ENCODE results near the gene DRP2. TPM values are rescaled to one million over a fixed set of nuclear protein-coding genes. Genes with fewer than 3 reads are reported as not detected.
"Not testable (repeated sequence)": the region's sequence is repeated elsewhere in the genome, so short reads cannot be mapped to it uniquely, and the experiment has no call there.

DRP2 gene
- total RNA-seq, 1 donor from 2014 or later = 381 TPM

- ATAC-seq = no peak
- intact Hi-C loops (cut with DNase I) = no loop called here
- no peak for DNase-seq (ENCODE audit: low spot score)
These were observed 11.1 kb downstream of the DRP2 start for GRCh38 chrX:101230636-101231035.

- ATAC-seq (no peak), DNase-seq (ENCODE audit: low spot score) (no peak)
- intact Hi-C loops (cut with DNase I) = no loop called here
These were observed 11.5 kb downstream of the DRP2 start for GRCh38 chrX:101231080-101231479.

DNA sequence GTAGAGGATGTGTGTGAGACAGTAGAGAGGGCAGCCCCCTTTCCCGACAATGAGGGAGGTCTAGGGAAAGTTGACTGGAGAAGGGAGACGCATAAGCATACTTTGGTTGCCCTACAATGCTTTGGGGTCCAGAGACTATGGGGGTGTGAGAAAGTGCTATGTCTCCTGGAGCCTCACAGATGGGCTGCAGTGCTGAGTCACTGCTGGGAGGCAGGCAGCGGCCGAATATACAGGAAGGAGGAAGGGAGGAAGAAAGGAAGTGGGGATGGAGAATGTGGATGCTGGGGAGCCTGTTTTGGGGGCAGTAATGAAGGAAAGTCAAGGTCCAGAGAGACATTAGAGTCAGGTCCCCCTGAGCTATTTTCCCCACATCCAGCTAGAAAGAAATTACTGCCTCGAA lies 12.7 kb downstream of the DRP2 start:
- no peak for ATAC-seq
- DNase-seq (ENCODE audit: low spot score) = no peak
- intact Hi-C loops (cut with DNase I) = no loop called here

DNA sequence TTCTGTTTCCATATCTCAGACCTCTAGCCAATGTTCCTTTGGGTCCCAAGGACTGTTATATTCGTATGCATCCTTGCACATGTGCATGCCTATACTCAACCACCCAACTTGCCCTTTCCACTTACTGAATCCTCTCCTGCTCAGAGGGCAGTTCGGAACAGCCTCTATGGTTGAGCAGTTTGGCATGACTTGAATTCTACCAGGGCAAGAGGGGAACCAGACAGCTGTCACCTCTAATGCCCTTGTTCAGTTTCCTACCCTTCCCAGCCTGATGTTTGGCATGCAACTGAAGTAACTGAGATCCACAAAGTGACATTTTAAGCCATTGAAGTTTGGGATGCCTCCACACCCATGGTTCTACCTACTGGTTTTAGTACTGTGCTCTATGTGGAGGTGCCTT lies 17.5 kb downstream of the DRP2 start:
- no peak for ATAC-seq
- intact Hi-C loops (cut with DNase I) = no loop called here
- no peak for DNase-seq (ENCODE audit: low spot score)

DNA sequence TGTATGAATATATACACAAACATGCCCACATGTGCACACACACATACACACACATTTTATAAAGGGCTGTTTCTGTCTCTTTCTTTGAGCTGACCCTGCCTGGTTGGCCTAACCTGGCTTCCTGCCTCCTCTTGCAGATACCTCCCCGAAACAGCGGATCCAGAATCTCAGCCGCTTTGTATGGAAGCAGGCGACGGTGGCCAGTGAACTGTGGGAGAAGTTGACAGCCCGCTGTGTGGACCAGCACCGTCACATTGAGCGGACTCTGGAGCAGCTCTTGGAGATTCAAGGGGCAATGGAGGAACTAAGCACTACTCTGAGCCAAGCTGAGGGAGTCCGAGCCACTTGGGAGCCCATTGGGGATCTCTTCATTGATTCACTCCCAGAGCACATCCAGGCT lies 21.9 kb downstream of the DRP2 start:
- no peak for DNase-seq (ENCODE audit: low spot score)
- intact Hi-C loops (cut with DNase I) = no loop called here
- no peak for ATAC-seq

DNA sequence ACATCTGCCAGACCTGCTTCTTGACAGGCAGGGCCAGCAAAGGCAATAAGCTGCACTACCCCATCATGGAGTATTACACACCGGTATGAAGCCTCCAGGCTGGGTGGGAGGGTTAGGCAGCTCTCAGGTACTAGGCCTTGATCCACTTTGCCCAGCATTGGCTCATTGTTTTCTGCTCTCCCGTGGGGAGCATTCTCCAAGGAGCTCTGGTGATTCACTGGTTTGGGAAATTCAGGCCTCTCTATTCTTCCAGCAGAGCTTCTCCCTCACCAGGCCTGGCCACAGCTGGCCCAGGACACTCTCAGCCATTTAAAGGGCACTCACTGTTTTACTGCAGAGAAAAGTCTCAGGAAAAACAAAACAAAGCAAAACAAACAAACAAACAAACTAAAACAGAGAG lies 33.0 kb downstream of the DRP2 start:
- intact Hi-C loops (cut with DNase I) = no loop called here
- DNase-seq (ENCODE audit: low spot score) (no peak), ATAC-seq (no peak)

GRCh38 chrX:101257448-101258258 lies 38.1 kb downstream of the DRP2 start:
- DNase-seq (ENCODE audit: low spot score) (no peak), ATAC-seq (no peak)
- intact Hi-C loops (cut with DNase I) = no loop called here

DNA sequence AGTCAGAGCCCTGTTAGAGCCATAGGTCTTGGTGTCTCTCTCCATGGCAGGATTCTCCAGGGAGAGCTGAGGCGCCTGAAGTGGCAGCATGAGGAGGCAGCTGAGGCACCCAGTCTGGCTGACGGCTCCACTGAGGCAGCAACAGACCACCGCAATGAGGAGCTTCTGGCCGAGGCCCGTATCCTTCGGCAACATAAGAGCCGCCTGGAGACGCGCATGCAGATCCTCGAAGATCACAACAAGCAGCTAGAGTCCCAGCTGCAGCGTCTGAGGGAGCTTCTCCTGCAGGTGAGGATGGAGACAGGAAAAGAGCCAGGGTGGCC lies 38.6 kb downstream of the DRP2 start:
- ATAC-seq (no peak), DNase-seq (ENCODE audit: low spot score) (no peak)
- intact Hi-C loops (cut with DNase I) = no loop called here

GRCh38 chrX:101260435-101260834 lies 40.8 kb downstream of the DRP2 start:
- intact Hi-C loops (cut with DNase I) = no loop called here
- DNase-seq (ENCODE audit: low spot score) (no peak), ATAC-seq (no peak)

DNA sequence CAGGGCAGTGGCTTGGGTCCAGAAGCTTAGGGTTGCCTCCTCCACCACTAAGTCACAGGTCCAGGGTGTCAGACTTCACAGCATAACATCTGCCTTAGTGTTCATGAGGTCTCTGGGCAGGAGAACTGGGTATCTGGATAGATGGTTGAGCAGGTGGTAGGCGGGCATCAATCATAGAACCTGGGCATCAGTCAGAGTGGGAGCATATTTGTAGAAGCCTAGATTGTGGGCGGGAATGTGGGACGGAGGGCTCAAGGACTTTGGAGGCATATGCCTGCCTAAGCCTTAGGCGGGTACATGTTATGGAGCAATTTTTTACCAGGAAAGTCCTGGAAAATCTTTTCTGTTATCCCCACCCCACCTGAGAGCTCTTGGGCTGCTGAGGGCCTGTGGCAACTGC lies 43.0 kb downstream of the DRP2 start:
- DNase-seq (ENCODE audit: low spot score) (no peak), ATAC-seq (no peak)
- intact Hi-C loops (cut with DNase I) = no loop called here

DNA sequence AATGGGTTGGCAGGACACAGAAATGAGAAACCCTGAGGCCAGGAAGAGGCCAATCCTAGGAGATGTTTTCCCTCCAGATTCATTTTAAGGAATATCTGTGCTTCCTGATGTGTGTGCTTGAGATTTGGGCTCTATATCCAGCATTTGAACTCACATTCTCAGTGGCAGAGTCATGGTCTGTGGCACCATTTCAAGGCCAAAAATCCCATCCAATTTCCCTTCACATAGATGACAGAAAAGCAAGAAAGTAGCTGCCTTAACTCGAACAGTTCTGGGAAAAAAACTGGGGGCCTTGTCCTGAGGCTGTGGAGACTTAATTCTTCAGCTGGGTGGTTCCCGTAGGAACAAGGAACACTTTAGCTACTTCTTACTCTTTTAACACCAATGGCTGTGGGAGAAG lies 44.2 kb downstream of the DRP2 start:
- ATAC-seq (no peak), DNase-seq (ENCODE audit: low spot score) (no peak)
- intact Hi-C loops (cut with DNase I) = no loop called here

DNA sequence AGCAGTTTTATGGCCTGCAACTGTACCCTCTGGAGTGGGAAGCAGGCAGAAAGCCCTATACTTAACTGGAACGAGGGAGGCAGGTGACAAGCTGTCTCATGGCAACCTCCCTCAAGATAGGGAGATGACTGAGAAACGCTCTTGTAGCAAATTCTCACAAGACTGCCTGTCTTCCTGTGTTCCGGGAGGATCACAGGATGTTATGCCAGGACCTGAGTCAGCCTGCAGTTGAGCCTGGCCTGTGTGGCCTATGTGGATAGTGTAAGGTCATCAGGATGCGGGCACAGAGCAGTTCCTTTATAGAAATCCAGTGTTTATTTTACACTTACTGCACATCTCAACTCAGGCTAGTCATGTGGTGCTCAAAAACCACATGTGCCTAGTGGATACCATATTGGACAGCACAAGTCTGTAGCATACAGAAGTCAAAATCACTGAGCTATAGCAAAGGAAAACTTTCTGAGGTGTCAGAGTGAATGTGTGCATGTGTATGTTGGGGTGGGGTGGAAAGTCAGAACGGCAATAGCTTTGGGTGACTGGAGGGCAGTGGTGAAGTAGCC lies 46.4 kb downstream of the DRP2 start:
- intact Hi-C loops (cut with DNase I) = no loop called here
- DNase-seq (ENCODE audit: low spot score) (no peak), ATAC-seq (no peak)

- ATAC-seq (no peak), DNase-seq (ENCODE audit: low spot score) (no peak)
- intact Hi-C loops (cut with DNase I) = no loop called here
These were observed 54.6 kb downstream of the DRP2 start for GRCh38 chrX:101274198-101274597.

DNA sequence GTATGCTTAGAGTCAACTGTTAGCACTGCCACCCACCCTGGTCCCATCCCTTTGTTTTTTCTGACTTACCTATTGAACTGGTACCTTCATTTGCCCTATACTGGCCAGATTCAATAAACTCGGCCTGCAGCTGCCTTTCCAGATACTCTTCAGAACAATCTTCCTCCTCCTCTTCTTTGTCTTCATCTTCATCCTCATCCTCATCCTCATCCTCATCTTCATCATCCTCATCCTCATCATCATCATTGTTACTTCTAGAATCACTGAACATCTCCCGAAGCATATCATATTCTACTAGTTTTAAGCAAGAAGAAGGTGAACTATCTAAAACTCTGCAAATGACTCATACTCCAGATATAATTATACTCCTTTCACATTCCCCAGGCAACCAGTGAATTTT lies 56.7 kb downstream of the DRP2 start:
- DNase-seq (ENCODE audit: low spot score) (no peak), ATAC-seq (no peak)
- intact Hi-C loops (cut with DNase I) = no loop called here

GRCh38 chrX:101287402-101287801 lies 67.8 kb downstream of the DRP2 start:
- ATAC-seq = no peak
- intact Hi-C loops (cut with DNase I) = no loop called here
- DNase-seq (ENCODE audit: low spot score) = no peak

DNA sequence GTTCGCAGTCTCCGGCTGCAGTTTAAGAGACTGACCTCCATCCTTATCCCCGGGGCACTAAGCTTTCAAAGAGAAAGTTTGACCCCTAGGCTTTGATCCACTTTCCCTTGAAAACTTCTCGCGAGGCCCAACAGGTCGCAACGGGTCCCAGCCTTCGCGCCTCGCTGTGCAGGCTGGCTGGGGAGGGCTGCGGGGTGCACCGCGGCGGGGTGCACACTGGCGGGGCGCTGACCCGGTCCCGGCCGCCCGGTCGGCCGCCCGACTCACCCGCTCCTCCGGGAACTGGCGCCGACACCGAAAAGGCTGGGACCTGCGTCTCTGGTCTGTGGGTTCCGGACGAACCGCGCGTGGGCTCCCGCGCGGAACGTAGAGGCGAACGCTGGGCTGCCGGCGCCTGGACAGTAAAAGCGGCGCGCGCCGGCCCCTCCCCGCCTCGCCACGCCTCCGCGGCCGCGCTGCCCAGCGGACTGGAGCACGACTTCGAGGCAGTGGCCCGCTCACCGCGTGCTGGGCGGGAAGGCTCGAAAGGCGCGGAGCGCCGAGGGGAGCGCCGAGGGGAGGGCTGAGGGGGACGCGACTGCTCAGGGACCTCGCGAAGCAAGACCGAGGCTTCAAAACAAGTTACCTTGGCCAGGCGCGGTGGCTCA lies 71.5 kb downstream of the DRP2 start, which contains the start of gene TAF7L:
Gene TAF7L (minus strand): TSS at position 378 of the 647 bp plus-strand sequence. CDS start 3,791 bp downstream, outside the sequence.
- DNase-seq (ENCODE audit: low spot score) (no peak), ATAC-seq (no peak)

DNA sequence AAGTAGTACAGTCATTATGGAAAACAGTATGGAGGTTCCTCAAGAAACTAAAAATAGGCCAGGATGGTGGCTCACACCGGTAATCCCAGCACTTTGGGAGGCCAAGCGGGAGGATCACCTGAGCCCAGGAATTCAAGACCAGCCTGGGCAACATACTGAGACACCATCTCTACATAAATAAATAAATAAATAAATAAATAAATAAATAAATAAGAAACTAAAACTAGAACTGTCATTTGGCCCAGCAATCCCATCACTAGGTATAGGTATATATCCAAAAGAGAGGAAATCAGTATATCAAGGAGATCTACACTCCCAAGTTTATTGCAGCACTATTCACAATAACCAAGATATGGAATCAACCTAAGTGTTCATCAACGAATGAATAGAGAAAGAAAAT lies 76.0 kb downstream of the DRP2 start:
- ATAC-seq; intact Hi-C loops (cut with DNase I): not testable (repeated sequence)

More for the DNA sequence above, 71.5 kb downstream of the DRP2 start, which contains the start of gene TAF7L:
- intact Hi-C loops (cut with DNase I) = no loop called here

DNA sequence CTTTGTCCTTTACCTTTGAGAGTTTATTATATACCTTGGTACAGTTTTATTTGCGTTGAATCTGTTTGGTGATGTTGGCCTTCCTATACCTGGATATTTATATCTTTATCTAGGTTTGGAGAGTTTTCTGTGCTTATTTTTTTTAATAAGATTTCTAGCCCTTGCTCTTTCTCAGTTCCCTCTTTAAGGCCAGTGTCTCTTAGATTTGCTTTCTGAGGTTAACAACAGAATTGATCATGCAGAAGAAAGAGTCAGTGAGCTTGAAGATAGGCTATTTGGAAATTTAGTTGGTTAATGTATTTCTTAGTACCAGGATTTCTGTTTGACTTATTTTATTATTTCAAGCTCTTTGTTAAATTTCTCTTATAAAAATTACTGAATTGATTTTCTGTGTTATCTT lies 84.2 kb downstream of the DRP2 start:
- DNase-seq (ENCODE audit: low spot score) (no peak), ATAC-seq (no peak)
- intact Hi-C loops (cut with DNase I) = no loop called here

More for the DNA sequence above, 76.0 kb downstream of the DRP2 start:
- DNase-seq (ENCODE audit: low spot score) = not testable (repeated sequence)
